Measurements from ENCODE around the gene FGF21. TPM values are rescaled to one million over a fixed set of nuclear protein-coding genes. Genes with fewer than 3 reads are reported as not detected.
"Not testable (repeated sequence)": the region's sequence is repeated elsewhere in the genome, so short reads cannot be mapped to it uniquely, and the experiment has no call there.

FGF21 gene, protein sequence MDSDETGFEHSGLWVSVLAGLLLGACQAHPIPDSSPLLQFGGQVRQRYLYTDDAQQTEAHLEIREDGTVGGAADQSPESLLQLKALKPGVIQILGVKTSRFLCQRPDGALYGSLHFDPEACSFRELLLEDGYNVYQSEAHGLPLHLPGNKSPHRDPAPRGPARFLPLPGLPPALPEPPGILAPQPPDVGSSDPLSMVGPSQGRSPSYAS
- total RNA-seq, result not detected

DNA sequence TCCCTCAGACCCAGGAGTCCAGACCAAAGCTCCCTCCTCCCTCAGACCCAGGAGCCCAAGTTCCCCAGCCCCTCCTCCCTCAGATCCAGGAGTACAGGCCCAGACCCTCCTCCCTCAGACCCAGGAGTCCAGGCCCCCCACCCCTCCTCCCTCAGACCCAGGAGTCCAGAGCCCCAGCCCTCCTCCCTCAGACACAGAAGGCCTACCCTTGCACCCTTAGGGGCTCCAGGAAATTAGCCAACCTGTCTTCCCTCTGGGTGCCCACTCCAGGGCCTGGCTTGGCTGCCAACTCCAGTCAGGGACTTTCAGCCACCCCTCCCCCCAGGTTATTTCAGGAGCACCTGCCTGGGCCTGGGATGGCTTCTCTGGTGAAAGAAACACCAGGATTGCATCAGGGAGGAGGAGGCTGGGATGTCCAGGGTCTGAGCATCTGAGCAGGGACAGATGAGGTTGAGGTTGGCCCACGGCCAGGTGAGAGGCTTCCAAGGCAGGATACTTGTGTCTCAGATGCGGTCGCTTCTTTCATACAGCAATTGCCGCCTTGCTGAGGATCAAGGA lies at the start of gene FGF21:
FGF21 (plus strand) TSS at position 441 of the 558 bp plus-strand sequence. CDS start 713 bp downstream, outside the sequence.
- no peak within 1 kb of the TSS for H3K4me3 Mint-ChIP-seq
- no peaks in the 10 kb centered on the region for H3K9me3 Mint-ChIP-seq
- ChIA-PET CTCF (interaction anchor here (1.0 kb wide), 1 partner anchor 87 kb away, joined by 5 read pairs; no protein-coding TSS in a partner anchor), POLR2A (interaction anchor here (0.6 kb wide), 1 partner anchor 14 kb away, joined by 3 read pairs; no protein-coding TSS in a partner anchor)
- peaks cover 26% of the 10 kb centered on the region for H3K27me3 Mint-ChIP-seq
- peaks cover 24% of the 10 kb centered on the region for H3K4me1 Mint-ChIP-seq
- no peak within 1 kb of the TSS for H3K27ac Mint-ChIP-seq
- no peaks in the 10 kb centered on the region for H3K36me3 Mint-ChIP-seq (ENCODE audit: low read depth)
- no peak for DNase-seq

DNA sequence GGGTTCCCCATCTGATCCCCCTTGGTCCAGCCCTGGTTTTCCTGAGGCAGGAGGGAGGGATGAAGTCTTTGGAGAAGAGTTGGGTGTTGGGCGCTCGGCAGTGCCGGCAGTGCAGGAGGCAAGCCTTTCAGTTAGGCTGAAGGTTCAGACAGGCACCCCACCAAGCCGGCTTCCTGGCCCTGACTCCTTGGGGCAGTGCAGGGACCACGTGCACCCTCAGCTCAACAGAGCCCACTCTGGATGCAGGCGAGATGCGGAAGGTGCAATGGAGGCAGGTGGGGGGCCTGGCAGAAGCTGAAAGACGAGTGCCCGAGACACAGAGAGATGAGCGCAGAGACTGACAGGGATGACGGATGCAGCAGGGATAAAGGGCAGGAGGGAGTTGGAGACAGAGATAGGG lies 46.9 kb upstream of the FGF21 start:
- POLR2A ChIA-PET, result no interaction called here
- H3K4me3 Mint-ChIP-seq, result no peak overlapping the region
- no peak for DNase-seq
- no peaks in the 10 kb centered on the region for H3K9me3 Mint-ChIP-seq
- peaks cover 8% of the 10 kb centered on the region for H3K4me1 Mint-ChIP-seq
- H3K36me3 Mint-ChIP-seq (ENCODE audit: low read depth), result peaks cover 9% of the 10 kb centered on the region
- no peaks in the 10 kb centered on the region for H3K27me3 Mint-ChIP-seq
- no peak overlapping the region for H3K27ac Mint-ChIP-seq
- CTCF ChIA-PET, result no interaction called here

DNA sequence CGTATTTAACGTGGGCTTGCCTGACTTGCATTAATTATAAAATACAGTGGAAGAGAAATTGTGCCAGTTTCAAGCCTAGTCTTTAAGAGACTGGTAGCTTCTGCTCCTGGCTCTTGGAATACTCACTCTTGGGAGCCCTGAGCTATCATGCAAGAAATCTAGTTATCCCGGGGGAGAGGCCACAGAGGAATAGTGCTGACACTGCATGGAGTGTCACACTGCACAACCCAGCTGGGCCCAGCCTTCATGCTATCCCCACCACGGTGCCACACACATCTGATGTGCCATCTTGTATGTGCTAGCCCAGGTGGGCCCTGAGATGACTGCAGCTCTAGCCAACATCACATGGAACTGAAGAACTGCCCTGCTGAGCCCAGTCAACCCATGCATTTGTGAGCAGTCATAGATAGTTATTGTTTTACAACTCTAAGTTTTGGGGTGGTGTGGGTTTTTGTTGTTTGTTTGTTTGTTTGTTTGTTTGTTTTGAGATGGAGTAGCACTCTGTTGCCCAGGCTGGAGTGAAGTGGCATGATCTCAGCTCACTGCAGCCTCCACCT lies 44.1 kb upstream of the FGF21 start:
- Mint-ChIP-seq H3K27me3 (no peaks in the 10 kb centered on the region), H3K36me3 (ENCODE audit: low read depth) (peaks cover 3% of the 10 kb centered on the region), H3K9me3 (no peaks in the 10 kb centered on the region), H3K4me3 (no peak overlapping the region), H3K4me1 (peaks cover 27% of the 10 kb centered on the region), H3K27ac (no peak overlapping the region)
- ChIA-PET CTCF (interaction anchor here (0.6 to 3.8 kb wide), 4 partner anchors 11 to 393 kb away, joined by 3 to 10 read pairs (median 3); no protein-coding TSS in a partner anchor), POLR2A (no interaction called here)
- DNase-seq, result no peak

DNA sequence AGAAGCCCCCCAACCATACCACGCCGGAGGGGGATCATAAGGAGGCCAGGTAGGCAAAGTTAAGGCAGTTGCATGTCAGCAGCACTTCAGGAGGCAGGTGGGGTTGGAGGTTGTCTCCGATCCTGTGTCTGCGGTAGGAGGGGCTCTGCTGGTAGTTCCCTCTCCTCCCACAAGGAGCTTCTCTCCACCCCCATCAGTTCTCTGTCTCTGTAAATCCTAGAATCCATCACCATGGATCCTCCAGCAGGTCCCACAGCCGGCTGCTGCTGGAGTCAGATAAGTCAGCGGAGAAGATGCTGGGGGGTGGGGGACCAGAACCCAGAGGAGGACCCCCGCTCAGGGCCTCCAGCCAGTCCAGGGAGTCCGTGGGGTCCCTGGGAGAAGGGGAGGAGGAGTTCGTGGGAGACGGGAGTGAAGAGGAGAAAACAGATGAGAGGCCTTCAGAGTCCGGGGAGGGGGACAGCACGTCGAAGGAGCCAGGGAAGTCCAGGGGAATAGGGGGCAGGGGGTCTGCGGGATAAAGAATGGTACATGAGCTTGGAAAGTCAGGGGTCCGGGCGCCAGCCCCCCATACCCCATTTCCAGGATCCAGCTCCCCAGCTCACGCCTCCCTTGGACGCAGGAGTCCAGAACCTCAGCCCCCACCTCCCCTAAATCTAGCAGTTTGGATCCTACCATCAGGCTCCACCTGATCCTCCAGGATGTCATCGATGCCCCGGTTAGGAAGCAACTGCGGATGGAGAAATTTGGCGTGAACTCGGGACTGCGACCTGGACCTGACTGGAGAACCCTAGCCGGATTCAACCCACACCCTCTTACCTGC lies 42.1 kb upstream of the FGF21 start:
- H3K4me1 Mint-ChIP-seq, result peaks cover 27% of the 10 kb centered on the region
- peak overlapping the region; percentile 92 for H3K27ac Mint-ChIP-seq
- POLR2A ChIA-PET, result no interaction called here
- no peaks in the 10 kb centered on the region for H3K27me3 Mint-ChIP-seq
- CTCF ChIA-PET, result interaction anchor here (0.6 to 3.8 kb wide), 7 partner anchors 11 to 54 kb away, joined by 3 to 10 read pairs (median 7); no protein-coding TSS in a partner anchor
- DNase-seq, result no peak
- peaks cover 3% of the 10 kb centered on the region for H3K36me3 Mint-ChIP-seq (ENCODE audit: low read depth)
- peak overlapping the region; percentile 75 for H3K4me3 Mint-ChIP-seq
- no peaks in the 10 kb centered on the region for H3K9me3 Mint-ChIP-seq

DNA sequence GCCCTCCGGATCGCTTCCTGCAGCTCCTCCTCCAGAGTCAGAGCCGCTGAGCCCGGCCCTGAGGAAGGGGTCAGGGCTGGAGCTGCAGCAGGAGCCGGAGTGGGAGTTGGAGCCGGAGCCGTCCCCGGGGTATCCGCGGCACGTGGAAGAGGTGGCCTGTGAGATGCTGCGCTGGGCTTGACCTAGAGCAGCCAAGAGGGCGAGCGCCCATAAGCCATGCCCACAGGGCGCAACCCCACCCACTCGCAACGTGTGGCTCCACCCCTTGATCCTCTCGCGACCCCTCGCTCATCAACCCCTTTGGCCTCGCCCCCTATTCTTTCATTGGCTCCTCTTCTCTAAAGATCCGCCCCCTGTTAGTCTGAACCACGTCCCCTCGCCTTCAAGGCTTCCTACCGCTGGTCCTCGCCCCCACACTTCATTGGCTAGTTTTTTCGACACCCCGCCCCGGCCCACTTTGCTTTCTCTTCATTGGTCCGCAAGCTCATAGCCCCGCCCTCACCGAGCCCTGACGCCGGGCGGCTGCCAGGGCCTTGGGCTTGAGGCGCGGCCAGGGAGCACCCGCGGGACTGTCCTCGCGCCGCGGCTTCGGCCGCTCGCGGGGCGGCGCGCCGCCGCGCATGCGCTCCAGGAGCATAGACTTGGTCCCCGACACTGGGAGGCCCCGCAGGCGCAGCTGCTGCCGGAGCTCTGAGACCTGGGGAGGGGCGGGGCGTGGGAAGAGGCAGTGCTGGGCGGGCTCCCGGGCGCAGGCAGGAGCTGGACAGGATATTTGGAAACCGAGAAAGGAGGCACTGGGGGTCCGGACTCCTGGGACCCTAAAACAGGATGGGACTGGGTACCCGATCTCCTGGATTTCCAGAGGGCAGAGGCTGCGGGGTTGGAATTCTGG lies 41.2 kb upstream of the FGF21 start:
- DNase-seq, result peak; percentile 99
- H3K27ac Mint-ChIP-seq, result peak overlapping the region; percentile 92
- peak overlapping the region; percentile 75 for H3K4me3 Mint-ChIP-seq
- no peaks in the 10 kb centered on the region for H3K9me3 Mint-ChIP-seq
- H3K4me1 Mint-ChIP-seq, result peaks cover 27% of the 10 kb centered on the region
- CTCF ChIA-PET, result interaction anchor here (0.7 to 3.8 kb wide), 7 partner anchors 10 to 144 kb away, joined by 3 to 10 read pairs (median 6); no protein-coding TSS in a partner anchor
- peaks cover 3% of the 10 kb centered on the region for H3K36me3 Mint-ChIP-seq (ENCODE audit: low read depth)
- H3K27me3 Mint-ChIP-seq, result no peaks in the 10 kb centered on the region
- POLR2A ChIA-PET, result no interaction called here

DNA sequence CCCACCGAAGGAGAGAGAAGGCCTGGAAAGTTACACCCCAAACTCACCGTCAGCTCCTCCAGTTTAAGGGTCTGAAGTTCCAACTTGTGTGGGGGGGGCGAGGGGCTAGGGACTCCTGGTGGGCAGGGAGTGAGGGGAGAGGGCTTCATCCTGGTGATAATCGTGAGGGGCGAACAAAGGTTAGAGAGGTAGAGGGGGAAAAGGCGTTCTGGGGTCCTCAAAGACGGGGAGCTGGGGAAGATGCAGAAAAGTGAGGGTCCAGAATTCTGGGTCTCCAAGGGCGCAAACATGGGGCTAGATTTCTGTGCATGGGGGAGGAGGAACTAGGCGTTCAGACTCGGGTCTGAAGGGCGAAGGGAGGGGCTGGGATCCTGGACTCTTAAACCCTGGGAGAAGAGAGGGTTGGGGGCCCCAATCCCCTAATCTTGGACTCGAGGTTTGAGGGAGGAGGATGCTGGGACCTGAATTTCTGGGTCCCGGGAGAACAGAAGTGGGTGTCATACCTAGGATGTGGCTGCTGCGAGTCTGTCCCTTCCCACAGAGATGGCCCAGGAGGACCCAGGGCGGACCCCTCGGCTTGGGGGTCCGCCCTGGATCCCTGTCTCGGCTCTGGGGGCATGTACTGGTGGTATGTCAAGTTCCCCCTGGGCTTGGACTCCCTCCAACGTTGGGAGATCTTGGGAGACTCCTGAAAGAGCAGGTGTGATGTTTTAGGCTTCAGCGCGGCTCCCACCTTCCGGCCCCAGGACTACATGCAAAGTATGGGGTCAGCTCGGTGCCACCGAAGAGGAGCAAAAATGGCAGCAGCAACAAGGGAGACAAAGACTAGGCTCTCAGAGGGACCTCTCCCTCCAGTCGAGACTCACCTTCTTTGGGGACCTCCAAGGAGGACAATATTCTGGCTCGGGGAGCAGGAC lies 40.3 kb upstream of the FGF21 start:
- H3K27ac Mint-ChIP-seq, result peak overlapping the region; percentile 92
- H3K4me3 Mint-ChIP-seq, result peak overlapping the region; percentile 75
- ChIA-PET CTCF (interaction anchor here (0.7 to 2.3 kb wide), 4 partner anchors 10 to 279 kb away, joined by 3 to 8 read pairs (median 6); partner anchors contain the start of genes GYS1 and RUVBL2), POLR2A (no interaction called here)
- H3K27me3 Mint-ChIP-seq, result no peaks in the 10 kb centered on the region
- H3K9me3 Mint-ChIP-seq, result no peaks in the 10 kb centered on the region
- DNase-seq, result no peak
- H3K36me3 Mint-ChIP-seq (ENCODE audit: low read depth), result peaks cover 3% of the 10 kb centered on the region
- peaks cover 27% of the 10 kb centered on the region for H3K4me1 Mint-ChIP-seq

DNA sequence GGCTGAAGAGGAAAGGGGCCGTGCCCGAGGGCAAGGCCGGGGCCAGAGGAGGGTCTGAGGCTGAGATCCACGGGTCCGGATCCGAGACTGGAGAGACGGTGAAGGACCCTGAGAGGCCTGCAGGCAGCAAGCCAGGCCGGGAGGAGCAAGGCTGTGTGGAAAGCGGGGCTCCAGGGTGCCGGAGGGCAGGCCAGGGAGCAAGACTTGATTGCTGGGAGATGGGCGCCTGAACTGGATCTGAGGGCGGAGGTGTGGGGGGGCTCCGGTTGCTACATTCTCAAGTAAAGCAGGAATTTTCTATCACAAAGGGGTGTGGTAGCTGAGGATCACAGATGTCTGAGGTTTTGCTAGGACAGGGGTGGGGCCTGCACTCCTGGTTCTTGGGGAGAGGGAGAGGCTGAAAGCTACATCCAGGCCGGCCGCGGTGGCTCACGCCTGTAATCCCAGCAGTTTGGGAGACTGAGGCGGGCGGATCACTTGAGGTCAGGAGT lies 39.6 kb upstream of the FGF21 start:
- H3K4me1 Mint-ChIP-seq, result peaks cover 33% of the 10 kb centered on the region
- ChIA-PET POLR2A (no interaction called here), CTCF (interaction anchor here (1.6 kb wide), 1 partner anchor 278 kb away, joined by 6 read pairs; the partner anchor contains the start of genes GYS1 and RUVBL2)
- H3K9me3 Mint-ChIP-seq, result no peaks in the 10 kb centered on the region
- no peak for DNase-seq
- no peaks in the 10 kb centered on the region for H3K27me3 Mint-ChIP-seq
- peak overlapping the region; percentile 13 for H3K4me3 Mint-ChIP-seq
- peak overlapping the region; percentile 73 for H3K27ac Mint-ChIP-seq
- peaks cover 3% of the 10 kb centered on the region for H3K36me3 Mint-ChIP-seq (ENCODE audit: low read depth)

DNA sequence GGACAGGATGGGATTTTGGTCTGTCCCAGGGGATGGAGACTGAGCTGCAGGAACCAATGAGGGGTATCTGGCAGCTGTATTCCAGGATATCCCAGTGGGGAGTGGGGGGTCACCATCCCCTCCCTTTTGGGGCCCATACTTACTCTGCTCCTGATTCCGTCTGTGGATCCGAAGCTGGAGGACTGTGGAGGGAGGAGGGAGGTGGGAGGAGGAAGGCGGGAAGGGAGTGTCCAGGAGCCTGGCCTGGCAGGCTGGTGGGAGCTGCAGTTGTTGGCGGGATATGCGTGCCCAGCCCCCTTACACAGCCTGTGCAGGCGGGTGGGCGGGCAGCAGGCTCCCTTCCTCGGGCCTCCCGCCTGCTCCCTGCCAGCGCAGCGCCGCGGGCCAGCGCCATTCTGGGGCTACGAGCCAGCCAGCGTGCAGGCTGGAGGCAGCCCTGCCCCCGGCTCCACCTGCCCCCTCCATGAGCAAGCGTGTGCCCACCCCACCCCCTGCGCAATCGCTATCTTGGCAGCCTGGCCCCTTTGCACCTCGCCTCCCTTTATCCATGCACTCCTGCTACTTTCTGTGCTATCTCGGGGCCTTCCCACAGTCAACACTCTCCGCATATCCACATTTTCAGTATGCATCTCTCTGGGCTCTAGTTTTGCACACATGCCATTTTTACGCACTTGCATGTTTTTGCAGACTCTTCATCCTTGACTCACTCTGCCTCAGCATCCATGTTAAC lies 38.6 kb upstream of the FGF21 start:
- Mint-ChIP-seq H3K4me3 (no peak overlapping the region), H3K36me3 (ENCODE audit: low read depth) (no peaks in the 10 kb centered on the region), H3K27ac (no peak overlapping the region), H3K4me1 (peaks cover 39% of the 10 kb centered on the region), H3K27me3 (no peaks in the 10 kb centered on the region), H3K9me3 (no peaks in the 10 kb centered on the region)
- CTCF ChIA-PET, result interaction anchor here (1.0 to 1.6 kb wide), 3 partner anchors 9 to 277 kb away, joined by 3 to 6 read pairs (median 4); partner anchors contain the start of genes GYS1, RASIP1 and RUVBL2
- POLR2A ChIA-PET, result no interaction called here
- DNase-seq, result no peak

DNA sequence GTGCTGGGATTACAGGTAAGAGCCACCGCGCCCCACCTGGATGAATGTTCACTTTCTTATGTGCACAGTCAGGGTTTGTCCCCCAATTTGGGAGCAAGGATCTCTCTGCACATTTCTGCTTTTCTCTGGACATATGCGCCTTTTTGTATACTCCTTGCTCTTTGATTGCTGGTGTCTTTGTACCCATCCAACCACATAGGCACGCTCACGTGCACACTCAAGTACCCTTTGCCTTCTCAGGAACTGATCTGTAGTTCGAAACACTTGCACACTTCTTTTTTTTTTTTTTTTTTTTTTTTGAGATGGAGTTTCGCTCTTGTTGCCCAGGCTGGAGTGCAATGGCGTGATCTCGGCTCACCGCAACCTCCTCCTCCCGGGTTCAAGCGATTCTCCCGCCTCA lies 37.2 kb upstream of the FGF21 start:
- H3K9me3 Mint-ChIP-seq; POLR2A ChIA-PET; H3K4me3 Mint-ChIP-seq; H3K27ac Mint-ChIP-seq; DNase-seq; H3K27me3 Mint-ChIP-seq; H3K36me3 Mint-ChIP-seq (ENCODE audit: low read depth): not testable (repeated sequence)
- CTCF ChIA-PET, result interaction anchor here (1.0 kb wide), 1 partner anchor 8 kb away, joined by 3 read pairs; no protein-coding TSS in a partner anchor
- H3K4me1 Mint-ChIP-seq, result peaks cover 35% of the 10 kb centered on the region

DNA sequence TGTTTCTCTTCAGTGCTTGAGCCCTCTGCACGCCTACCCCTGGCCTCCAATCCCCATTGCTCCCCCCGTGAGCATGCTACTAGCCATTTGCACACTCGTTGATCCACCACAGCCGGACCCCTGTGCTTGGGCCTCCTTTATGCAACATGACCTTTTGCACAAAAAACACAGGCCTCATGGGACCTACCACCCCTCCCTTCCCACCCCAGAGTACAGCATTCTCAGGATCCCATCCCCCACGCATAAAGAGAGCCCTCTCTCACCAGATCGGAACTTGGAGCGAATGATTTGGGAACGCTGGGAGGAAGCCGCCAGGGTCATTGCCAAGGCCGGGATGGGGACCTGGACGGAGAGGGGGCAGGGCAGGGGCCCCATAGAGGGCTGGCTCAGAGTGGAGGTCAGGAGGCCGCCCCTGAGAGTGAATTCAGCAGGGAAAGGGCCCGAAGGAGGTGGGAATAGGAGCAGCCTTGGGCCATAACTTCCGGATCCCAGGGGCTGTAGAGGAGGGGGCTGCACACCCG lies 36.6 kb upstream of the FGF21 start:
- no peaks in the 10 kb centered on the region for H3K36me3 Mint-ChIP-seq (ENCODE audit: low read depth)
- POLR2A ChIA-PET, result no interaction called here
- no peak overlapping the region for H3K27ac Mint-ChIP-seq
- H3K4me1 Mint-ChIP-seq, result peaks cover 30% of the 10 kb centered on the region
- H3K27me3 Mint-ChIP-seq, result no peaks in the 10 kb centered on the region
- CTCF ChIA-PET, result no interaction called here
- no peak for DNase-seq
- H3K9me3 Mint-ChIP-seq, result no peaks in the 10 kb centered on the region
- H3K4me3 Mint-ChIP-seq, result no peak overlapping the region
